Activated T-cell treated with anti-CD3 and anti-CD28 coated beads, Interleukin-2, amount 50 U/mL, for 4 hours (primary cell): ENCODE data around the gene GOLGA6C. TPM values are rescaled to one million over a fixed set of nuclear protein-coding genes. Genes with fewer than 3 reads are reported as not detected.
"Not testable (repeated sequence)": the region's sequence is repeated elsewhere in the genome, so short reads cannot be mapped to it uniquely, and the experiment has no call there.

Experiments
- ATAC-seq, 2 donors: fragments of 200-7000 bp; cut with Tn5 transposase; one replicate each; pipeline ENCODE4 v1.10.0; 2021
- DNase-seq: peaks from one replicate; pipeline ENCODE4 v3.0.0-alpha.2; 2020
- H3K27me3 Mint-ChIP-seq: one replicate; pipeline ENCODE4 v1.8.0; 2021; ENCODE audit warnings: low read depth, mixed read lengths
- H3K36me3 Mint-ChIP-seq: one replicate; pipeline ENCODE4 v1.8.0; 2022; ENCODE audit warnings: mixed read lengths; ENCODE audit not compliant: insufficient read depth
- H3K4me1 Mint-ChIP-seq: one replicate; pipeline ENCODE4 v1.8.0; 2021; ENCODE audit warnings: low read depth, mixed read lengths
- H3K4me3 Mint-ChIP-seq: one replicate; pipeline ENCODE4 v1.8.0; 2021; ENCODE audit warnings: mild to moderate bottlenecking, moderate library complexity, mixed read lengths
- H3K9me3 Mint-ChIP-seq: one replicate; pipeline ENCODE4 v1.8.0; 2021; ENCODE audit warnings: mixed read lengths
- total RNA-seq, 3 donors: library from RNA; stranded (reverse); gene quantifications; one replicate each; pipeline ENCODE4 v1.2.1, GENCODE V29; 2021

Gene GOLGA6C
- total RNA-seq, 3 donors from 2014 or later = not detected

- Mint-ChIP-seq H3K9me3 (no peaks in the 10 kb centered on the region), H3K27me3 (peaks cover 25% of the 10 kb centered on the region), H3K36me3 (no peaks in the 10 kb centered on the region), H3K4me3 (no peak overlapping the region), H3K4me1 (no peaks in the 10 kb centered on the region)
- no peak for ATAC-seq
- DNase-seq = no peak
Observed at GRCh38 chr15:75309711-75310110, 51.6 kb downstream of the GOLGA6C start.

DNA sequence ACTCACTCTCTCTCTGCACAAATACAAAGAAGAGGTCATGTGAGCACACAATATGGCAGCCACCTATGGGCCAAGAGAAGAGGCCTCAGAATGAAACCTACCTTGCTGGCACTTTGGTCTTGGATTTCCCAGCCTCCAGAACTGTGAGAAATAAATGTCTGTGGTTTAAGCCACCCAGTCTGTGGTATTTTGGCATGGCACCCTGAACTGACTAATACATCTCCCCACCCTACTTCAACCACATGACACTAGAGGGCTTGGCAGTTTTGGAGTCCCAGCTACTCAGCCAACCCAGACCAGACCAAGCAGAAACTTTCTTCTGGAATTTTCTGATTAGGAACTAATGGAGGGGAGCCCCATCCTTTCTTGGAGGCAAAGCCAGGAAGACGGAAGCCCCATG lies 54.4 kb downstream of the GOLGA6C start:
- H3K27me3 Mint-ChIP-seq = peaks cover 11% of the 10 kb centered on the region
- not testable (repeated sequence) for ATAC-seq, DNase-seq, H3K4me3 Mint-ChIP-seq, H3K4me1 Mint-ChIP-seq, H3K9me3 Mint-ChIP-seq, H3K36me3 Mint-ChIP-seq

DNA sequence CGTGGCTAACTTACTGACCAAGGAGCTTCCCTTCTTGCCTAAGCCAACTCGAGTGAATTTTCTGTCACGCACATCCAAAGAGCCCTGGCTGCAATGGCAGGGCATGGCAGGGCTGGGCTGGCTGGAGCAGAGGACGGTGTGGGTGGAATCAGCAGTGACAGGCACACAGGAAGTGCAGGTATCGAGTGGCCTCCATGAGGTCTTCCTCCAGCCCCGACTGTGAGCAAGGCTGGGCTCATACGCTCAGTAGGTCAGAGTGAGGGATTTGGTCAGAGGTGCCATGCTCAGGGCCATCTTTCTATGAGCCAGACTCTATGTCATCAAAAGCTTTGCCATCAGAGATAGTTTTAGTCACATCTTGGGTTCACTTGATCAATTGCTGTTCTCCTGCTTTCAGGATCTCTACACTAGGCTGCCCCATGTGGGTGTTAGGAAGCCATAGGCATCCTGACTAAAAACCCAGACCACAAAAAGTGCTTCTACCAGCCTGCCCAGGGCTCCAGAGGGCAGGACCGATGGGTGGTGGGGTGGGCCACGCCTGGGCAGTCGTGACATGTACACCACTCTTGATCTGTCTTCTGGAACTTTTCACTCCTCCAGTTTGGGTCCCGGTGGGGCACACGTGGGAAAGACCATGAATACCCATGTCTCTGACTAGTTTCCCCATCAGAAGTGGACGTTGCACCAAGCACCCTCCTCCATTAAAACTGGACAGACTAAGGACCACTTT lies 55.1 kb downstream of the GOLGA6C start:
- DNase-seq (no peak), ATAC-seq (no peak)
- no peak overlapping the region for H3K4me3 Mint-ChIP-seq
- no peaks in the 10 kb centered on the region for H3K36me3 Mint-ChIP-seq
- H3K4me1 Mint-ChIP-seq = no peaks in the 10 kb centered on the region
- H3K9me3 Mint-ChIP-seq = no peaks in the 10 kb centered on the region
- peaks cover 5% of the 10 kb centered on the region for H3K27me3 Mint-ChIP-seq

DNA sequence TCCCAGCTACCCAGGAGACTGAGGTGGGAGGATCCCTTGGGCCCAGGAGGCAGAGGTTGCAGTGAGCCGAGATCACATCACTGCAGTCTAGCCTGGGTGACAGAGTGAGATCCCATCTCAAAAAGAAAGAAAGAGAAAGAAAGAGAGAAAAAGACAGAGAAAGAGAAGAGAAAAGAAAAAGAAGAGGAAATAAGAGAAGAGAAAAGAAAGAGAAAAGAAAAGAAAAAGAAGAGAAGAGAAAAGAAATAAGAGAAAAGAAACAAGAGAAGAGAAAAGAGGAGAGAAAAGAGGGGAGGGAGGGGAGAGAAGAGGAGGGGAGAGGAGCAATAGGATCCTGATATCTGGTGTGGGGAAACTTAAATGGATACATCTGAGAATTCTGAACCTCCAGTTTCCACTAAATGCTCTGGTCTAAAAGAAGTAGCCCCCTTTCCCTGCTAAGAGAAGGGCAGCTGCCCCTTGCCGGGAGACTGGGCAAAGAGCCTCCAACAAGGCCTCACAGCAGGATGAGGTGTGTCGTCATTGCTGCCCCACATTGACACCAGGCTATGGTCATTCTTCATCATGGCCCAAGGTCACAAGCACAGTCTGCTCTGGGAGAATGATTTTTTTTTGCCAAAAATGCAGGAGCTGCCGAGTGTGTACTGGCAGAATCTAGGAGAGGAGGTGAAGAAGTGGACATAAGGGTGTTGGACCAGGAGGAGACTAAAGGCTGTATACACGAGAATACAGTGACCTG lies 56.6 kb downstream of the GOLGA6C start:
- no peak for DNase-seq
- Mint-ChIP-seq H3K27me3 (no peaks in the 10 kb centered on the region), H3K36me3 (no peaks in the 10 kb centered on the region), H3K4me1 (no peaks in the 10 kb centered on the region), H3K4me3 (no peak overlapping the region), H3K9me3 (no peaks in the 10 kb centered on the region)
- no peak for ATAC-seq

DNA sequence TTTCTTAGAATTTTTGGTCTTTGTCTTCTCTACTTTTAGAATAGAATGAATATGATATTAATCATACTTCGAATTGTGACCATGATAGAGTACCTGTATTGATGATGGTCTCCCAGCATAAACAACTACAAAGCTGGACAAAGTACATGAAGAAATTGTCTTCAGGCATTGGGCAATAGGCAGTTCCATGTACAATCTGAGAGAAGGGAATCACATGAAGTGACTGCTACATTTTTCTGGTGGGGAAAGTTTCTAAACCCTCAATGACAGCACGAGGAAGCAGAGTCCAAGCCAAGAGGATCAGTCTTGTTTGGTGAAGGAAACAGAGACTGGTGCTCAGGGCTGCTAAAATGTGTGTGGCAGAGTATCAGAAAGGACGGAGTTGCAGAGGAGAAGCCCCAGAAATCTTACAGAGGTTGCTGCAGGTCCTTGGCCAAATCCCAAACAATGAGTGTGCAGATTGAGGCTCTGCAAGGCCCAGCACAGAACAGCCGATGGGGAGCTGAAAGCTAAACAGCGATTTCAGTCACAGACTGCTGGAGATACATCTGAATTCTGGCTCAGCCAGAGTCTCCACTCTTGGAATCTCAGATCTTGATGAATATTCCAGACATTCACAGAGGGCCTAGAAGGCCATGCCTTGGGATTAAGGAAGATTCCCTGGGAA lies 61.2 kb downstream of the GOLGA6C start:
- not testable (repeated sequence) for H3K9me3 Mint-ChIP-seq, ATAC-seq, H3K36me3 Mint-ChIP-seq, DNase-seq, H3K4me3 Mint-ChIP-seq, H3K4me1 Mint-ChIP-seq, H3K27me3 Mint-ChIP-seq

Other genes with a start within 250 kb of the GOLGA6C start
- gene PPCDC, start 234.7 kb upstream of the GOLGA6C start, total RNA-seq = 10 to 100 TPM; 15.4 to 17.9 (median 17.8) TPM
- 10 to 100 TPM; 49.9 to 68.7 (median 62.0) TPM for gene C15orf39, start 56.5 kb upstream of the GOLGA6C start, total RNA-seq
- not detected for gene GOLGA6D, start 24.5 kb downstream of the GOLGA6C start, total RNA-seq
- 10 to 100 TPM; 78.3 to 84.4 (median 79.9) TPM for gene COMMD4, start 77.7 kb downstream of the GOLGA6C start, total RNA-seq
- gene NEIL1, start 88.7 kb downstream of the GOLGA6C start, total RNA-seq = 1 to 10 TPM in 2 of 3 donors, under 1 TPM in 1; 0.79 to 2.1 (median 2.1) TPM
- gene MAN2C1, start 110.3 kb downstream of the GOLGA6C start, total RNA-seq = 100 to 1,000 TPM; 185 to 247 (median 216) TPM
- 10 to 100 TPM; 77.8 to 79.2 (median 78.8) TPM for gene SIN3A, start 193.4 kb downstream of the GOLGA6C start, total RNA-seq